Measurements from ENCODE around the gene INSL4.

DNA sequence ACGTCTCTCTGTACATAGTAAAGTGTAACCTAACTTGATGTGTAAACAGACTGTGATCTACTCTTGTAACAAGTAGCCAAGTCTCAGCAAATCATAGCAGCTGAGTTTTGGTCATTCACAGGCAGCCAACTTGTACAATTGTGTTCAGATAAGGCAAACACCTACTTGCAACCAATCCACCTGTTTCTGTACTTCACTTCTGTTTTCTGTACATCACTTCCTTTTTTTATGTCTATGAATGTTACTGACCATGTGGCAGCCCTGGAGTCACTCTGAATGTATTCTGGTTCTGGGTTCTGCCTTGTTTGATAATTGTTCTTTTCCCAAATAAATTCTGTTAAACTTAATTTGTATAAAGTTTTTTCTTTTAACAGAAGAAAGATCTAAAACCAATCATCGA is 47.3 kb downstream of the INSL4 start:
- TF ChIP-seq, protein P1, sequence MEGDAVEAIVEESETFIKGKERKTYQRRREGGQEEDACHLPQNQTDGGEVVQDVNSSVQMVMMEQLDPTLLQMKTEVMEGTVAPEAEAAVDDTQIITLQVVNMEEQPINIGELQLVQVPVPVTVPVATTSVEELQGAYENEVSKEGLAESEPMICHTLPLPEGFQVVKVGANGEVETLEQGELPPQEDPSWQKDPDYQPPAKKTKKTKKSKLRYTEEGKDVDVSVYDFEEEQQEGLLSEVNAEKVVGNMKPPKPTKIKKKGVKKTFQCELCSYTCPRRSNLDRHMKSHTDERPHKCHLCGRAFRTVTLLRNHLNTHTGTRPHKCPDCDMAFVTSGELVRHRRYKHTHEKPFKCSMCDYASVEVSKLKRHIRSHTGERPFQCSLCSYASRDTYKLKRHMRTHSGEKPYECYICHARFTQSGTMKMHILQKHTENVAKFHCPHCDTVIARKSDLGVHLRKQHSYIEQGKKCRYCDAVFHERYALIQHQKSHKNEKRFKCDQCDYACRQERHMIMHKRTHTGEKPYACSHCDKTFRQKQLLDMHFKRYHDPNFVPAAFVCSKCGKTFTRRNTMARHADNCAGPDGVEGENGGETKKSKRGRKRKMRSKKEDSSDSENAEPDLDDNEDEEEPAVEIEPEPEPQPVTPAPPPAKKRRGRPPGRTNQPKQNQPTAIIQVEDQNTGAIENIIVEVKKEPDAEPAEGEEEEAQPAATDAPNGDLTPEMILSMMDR (IDR thresholded peaks at IDR 0.05), result no peak
- no peak for TF ChIP-seq EZH2 (IDR thresholded peaks at IDR 0.05)
